Measurements from ENCODE around the gene SOHLH1. TPM values are rescaled to one million over a fixed set of nuclear protein-coding genes. Genes with fewer than 3 reads are reported as not detected.

The SOHLH1 gene
- polyA plus RNA-seq, 2 of the 4 experiments (the other 2 are of a cell fraction) = not detected

DNA sequence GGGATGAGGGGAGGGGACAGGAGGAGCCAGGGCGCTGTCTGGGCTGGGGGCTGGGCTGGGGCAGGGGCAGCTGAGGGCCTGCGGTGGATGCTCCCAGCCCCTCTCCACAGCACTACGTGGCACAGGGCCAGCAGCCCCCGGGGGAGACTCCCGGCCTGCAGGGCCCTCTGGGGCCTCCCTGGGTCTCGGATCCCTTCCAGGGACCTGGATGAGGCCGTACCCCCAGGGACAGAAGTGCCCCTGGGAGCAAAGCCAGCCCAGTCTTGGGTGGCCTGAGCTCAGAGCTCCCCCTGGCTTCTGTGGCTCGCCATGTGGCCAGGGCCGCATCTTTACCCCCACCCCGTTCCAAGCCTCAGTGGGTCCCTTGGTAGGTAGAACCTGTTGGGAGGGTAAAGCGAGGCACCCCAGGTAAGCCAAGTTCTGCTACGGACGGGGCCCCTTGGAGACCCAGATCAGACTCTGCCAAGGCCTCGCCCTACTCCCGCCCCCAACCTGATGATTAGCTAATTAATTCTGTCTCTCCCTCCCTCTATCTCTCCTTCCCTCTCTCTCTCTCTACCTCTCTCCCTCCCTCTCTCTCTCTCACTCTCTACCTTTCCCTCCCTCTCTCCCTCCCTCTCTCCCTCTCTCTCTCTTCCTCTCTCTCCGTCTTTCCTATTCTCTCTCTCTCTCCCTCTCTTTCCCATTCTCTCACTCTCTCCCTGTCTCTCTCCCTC is 27.0 kb upstream of the SOHLH1 start (continued):
- TF ChIP-seq, protein P1, sequence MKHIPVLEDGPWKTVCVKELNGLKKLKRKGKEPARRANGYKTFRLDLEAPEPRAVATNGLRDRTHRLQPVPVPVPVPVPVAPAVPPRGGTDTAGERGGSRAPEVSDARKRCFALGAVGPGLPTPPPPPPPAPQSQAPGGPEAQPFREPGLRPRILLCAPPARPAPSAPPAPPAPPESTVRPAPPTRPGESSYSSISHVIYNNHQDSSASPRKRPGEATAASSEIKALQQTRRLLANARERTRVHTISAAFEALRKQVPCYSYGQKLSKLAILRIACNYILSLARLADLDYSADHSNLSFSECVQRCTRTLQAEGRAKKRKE (CRISPR knock-in tag; IDR thresholded peaks at IDR 0.05; ENCODE audit: low read depth) = no peak
- TF ChIP-seq, protein P2, sequence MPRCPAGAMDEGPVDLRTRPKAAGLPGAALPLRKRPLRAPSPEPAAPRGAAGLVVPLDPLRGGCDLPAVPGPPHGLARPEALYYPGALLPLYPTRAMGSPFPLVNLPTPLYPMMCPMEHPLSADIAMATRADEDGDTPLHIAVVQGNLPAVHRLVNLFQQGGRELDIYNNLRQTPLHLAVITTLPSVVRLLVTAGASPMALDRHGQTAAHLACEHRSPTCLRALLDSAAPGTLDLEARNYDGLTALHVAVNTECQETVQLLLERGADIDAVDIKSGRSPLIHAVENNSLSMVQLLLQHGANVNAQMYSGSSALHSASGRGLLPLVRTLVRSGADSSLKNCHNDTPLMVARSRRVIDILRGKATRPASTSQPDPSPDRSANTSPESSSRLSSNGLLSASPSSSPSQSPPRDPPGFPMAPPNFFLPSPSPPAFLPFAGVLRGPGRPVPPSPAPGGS (IDR thresholded peaks at IDR 0.05) = no peak
- no peak for TF ChIP-seq MYC (IDR thresholded peaks at IDR 0.05; ENCODE audit: borderline replicate concordance, low read length)

DNA sequence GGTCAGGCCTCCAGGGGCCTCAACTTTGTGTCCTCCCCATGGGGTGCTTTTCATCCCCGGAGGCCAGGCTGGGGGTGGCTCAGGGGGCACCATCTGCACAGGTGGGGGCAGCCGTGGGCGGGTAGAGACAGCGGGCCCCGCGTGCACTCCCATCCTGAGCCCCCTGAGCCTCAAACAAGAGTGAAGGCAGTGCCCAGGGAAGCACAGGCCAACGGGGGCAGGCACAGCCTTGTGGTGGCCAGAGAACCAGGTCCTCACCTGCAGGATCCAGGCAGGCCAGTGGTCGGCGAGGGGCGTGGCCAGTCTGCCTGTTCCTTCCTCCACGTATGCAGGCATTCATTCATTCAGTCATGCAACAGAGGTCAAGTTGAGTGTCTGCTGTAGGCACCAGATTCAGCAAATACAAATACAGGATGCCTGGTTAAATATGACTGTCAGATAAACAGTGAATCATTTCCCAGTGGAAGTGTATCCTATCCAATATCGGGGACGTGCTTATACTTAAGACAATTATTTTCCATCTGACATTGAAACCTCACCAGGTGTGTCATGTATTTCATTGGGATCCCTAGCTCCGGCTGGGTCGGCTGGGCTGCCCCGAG is 25.0 kb upstream of the SOHLH1 start:
- no peak for ATAC-seq
- peak in 1 of 2 experiments; percentile 25 for DNase-seq (ENCODE audit: low read depth in 1 of 2, low spot score in 1 of 2)
- no peak overlapping the region for H3K4me3 ChIP-seq
- POLR2A ChIA-PET = no interaction called here
- no peaks in the 10 kb centered on the region for H3K9me3 ChIP-seq
- CTCF ChIA-PET = interaction anchor here (1.2 kb wide), 1 partner anchor 477 kb away, joined by 3 read pairs; no protein-coding TSS in a partner anchor
- no peak overlapping the region for H3K4me2 ChIP-seq
- no peak for FAIRE-seq
- H3K27ac ChIP-seq = no peak overlapping the region
- WGBS (ENCODE audit: missing lambda C conversion rate) = 56% methylated on average over 15 of the region's 16 CpGs
- H3K4me1 ChIP-seq = peaks cover 12% of the 10 kb centered on the region; the same call in 1 of the 3 replicates
- TF ChIP-seq CBX2 (IDR thresholded peaks at IDR 0.05; ENCODE audit: borderline replicate concordance, low read depth) (no peak), FOXS1 (CRISPR knock-in tag; IDR thresholded peaks at IDR 0.05) (no peak), MYC (IDR thresholded peaks at IDR 0.05; ENCODE audit: borderline replicate concordance, low read length) (no peak), NPAS2 (CRISPR knock-in tag; IDR thresholded peaks at IDR 0.05; ENCODE audit: borderline replicate concordance) (no peak), RNF2 (IDR thresholded peaks at IDR 0.05; ENCODE audit: borderline replicate concordance, low read depth) (no peak), TFCP2L1 (CRISPR knock-in tag; IDR thresholded peaks at IDR 0.05) (no peak), NR3C1 (IDR thresholded peaks at IDR 0.05) (no peak), POLR2AphosphoS2 (conservative IDR thresholded peaks at IDR 0.05; ENCODE audit: low read length) (no peak)
- TF ChIP-seq, protein P3, sequence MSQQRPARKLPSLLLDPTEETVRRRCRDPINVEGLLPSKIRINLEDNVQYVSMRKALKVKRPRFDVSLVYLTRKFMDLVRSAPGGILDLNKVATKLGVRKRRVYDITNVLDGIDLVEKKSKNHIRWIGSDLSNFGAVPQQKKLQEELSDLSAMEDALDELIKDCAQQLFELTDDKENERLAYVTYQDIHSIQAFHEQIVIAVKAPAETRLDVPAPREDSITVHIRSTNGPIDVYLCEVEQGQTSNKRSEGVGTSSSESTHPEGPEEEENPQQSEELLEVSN (IDR thresholded peaks at IDR 0.05; ENCODE audit: borderline replicate concordance, low read depth) = no peak

DNA sequence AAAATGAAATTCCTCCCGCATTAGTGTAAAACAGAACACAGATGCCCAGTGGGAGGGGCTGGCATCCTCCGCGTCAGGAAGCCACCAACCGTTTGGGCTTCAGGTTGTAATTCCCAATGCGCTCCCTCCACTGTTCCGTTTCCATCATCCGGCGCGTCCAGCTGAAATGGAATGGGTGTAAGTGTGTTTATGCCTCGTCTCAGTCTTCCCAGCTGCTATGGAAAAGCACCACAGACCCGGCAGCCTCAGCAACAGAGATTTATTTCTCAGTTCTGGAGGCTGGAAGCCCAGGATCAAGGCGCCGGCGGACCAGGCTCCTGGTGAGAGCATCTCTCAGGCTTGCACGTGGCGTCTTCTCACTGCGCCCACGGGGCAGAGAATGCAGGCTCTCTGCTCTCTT is 23.1 kb upstream of the SOHLH1 start:
- no peak for ATAC-seq
- no peak overlapping the region for H3K27ac ChIP-seq
- no peak for FAIRE-seq
- DNase-seq (ENCODE audit: low read depth in 1 of 2, low spot score in 1 of 2) = no peak
- CTCF ChIA-PET = no interaction called here
- no peak overlapping the region for H3K4me2 ChIP-seq
- H3K9me3 ChIP-seq = no peaks in the 10 kb centered on the region
- 82% methylated on average over 18 of the region's 18 CpGs for WGBS (ENCODE audit: missing lambda C conversion rate)
- no peak overlapping the region for H3K4me3 ChIP-seq
- POLR2A ChIA-PET = no interaction called here
- peaks cover 12% of the 10 kb centered on the region; the same call in 1 of the 3 replicates for H3K4me1 ChIP-seq
- TF ChIP-seq KDM1A (IDR thresholded peaks at IDR 0.05; ENCODE audit: low read depth) = no peak
- TF ChIP-seq, protein P4, sequence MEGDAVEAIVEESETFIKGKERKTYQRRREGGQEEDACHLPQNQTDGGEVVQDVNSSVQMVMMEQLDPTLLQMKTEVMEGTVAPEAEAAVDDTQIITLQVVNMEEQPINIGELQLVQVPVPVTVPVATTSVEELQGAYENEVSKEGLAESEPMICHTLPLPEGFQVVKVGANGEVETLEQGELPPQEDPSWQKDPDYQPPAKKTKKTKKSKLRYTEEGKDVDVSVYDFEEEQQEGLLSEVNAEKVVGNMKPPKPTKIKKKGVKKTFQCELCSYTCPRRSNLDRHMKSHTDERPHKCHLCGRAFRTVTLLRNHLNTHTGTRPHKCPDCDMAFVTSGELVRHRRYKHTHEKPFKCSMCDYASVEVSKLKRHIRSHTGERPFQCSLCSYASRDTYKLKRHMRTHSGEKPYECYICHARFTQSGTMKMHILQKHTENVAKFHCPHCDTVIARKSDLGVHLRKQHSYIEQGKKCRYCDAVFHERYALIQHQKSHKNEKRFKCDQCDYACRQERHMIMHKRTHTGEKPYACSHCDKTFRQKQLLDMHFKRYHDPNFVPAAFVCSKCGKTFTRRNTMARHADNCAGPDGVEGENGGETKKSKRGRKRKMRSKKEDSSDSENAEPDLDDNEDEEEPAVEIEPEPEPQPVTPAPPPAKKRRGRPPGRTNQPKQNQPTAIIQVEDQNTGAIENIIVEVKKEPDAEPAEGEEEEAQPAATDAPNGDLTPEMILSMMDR (IDR thresholded peaks at IDR 0.05) = no peak
- no peak for TF ChIP-seq POLR2AphosphoS2 (conservative IDR thresholded peaks at IDR 0.05; ENCODE audit: low read length)
- no peak for TF ChIP-seq TP53 (CRISPR knock-in tag; IDR thresholded peaks at IDR 0.05)
- no peak for TF ChIP-seq BHLHE40 (IDR thresholded peaks at IDR 0.05; ENCODE audit: low read depth, low read length)

All from A549 (cell line).